GM23338 (cell line): ENCODE measurements around the gene CMYA5. TPM values are rescaled to one million over a fixed set of nuclear protein-coding genes. Genes with fewer than 3 reads are reported as not detected.
"Not testable (repeated sequence)": the region's sequence is repeated elsewhere in the genome, so short reads cannot be mapped to it uniquely, and the experiment has no call there.

Source experiments
- ATAC-seq: fragments of 200-7000 bp; cut with Tn5 transposase; 3 replicates; pipeline ENCODE4 v1.9.1; 2020
- DNase-seq: peaks from one replicate; pipeline ENCODE4 v3.0.0-alpha.2; 2015; ENCODE audit warnings: low spot score
- H2AFZ ChIP-seq: fragments of 200-600 bp; sonication (generic); 2 replicates; pipeline ENCODE4 v1.8.0; 2016; ENCODE audit warnings: antibody characterized with exemption, mild to moderate bottlenecking, moderate library complexity
- H3F3A ChIP-seq: fragments of 200-600 bp; sonication (generic); replicated peaks from 2 replicates; pipeline ENCODE4 v1.8.0; 2017; ENCODE audit warnings: antibody characterized with exemption, mixed run types, low read depth
- H3K27ac ChIP-seq: fragments of 200-600 bp; sonication (generic); 2 replicates; pipeline ENCODE4 v1.6.1; 2016; ENCODE audit warnings: low read depth
- H3K27me3 ChIP-seq: fragments of 200-600 bp; sonication (generic); 2 replicates; pipeline ENCODE4 v1.8.0; 2016; ENCODE audit warnings: mild to moderate bottlenecking, mixed run types, moderate library complexity; ENCODE audit not compliant: insufficient read depth
- H3K36me3 ChIP-seq: fragments of 200-600 bp; sonication (generic); 2 replicates; pipeline ENCODE4 v1.8.0; 2016; ENCODE audit warnings: mild to moderate bottlenecking; ENCODE audit not compliant: insufficient read depth
- H3K4me1 ChIP-seq: fragments of 200-600 bp; sonication (generic); 2 replicates; pipeline ENCODE4 v1.8.0; 2016; ENCODE audit warnings: mild to moderate bottlenecking, moderate library complexity; ENCODE audit not compliant: insufficient read depth
- H3K4me2 ChIP-seq: fragments of 200-600 bp; sonication (generic); 2 replicates; pipeline ENCODE4 v1.7.1; 2017; ENCODE audit warnings: mixed run types
- H3K4me3 ChIP-seq: fragments of 200-600 bp; sonication (generic); 2 replicates; pipeline ENCODE4 v1.6.1; 2016; ENCODE audit warnings: mixed run types
- H3K79me2 ChIP-seq: fragments of 200-600 bp; sonication (generic); replicated peaks from 2 replicates; pipeline ENCODE4 v1.8.0; 2017; ENCODE audit warnings: mild to moderate bottlenecking; ENCODE audit not compliant: insufficient read depth
- H3K9me2 ChIP-seq: fragments of 200-600 bp; sonication (generic); 2 replicates; pipeline ENCODE4 v1.8.0; 2017; ENCODE audit not compliant: insufficient read depth
- H4K20me1 ChIP-seq: fragments of 200-600 bp; sonication (generic); replicated peaks from 2 replicates; pipeline ENCODE4 v1.8.0; 2017; ENCODE audit warnings: mild to moderate bottlenecking; ENCODE audit not compliant: insufficient read depth
- H3K27ac Mint-ChIP-seq: 2 replicates; pipeline ENCODE4 v1.8.0; 2020; ENCODE audit warnings: inconsistent platforms, mild to moderate bottlenecking, moderate library complexity, mixed read lengths
- H3K27me3 Mint-ChIP-seq: 3 replicates; pipeline ENCODE4 v1.8.0; 2022; ENCODE audit warnings: low read depth, mild to moderate bottlenecking, moderate library complexity, mixed read lengths, inconsistent platforms; ENCODE audit not compliant: insufficient read depth, poor library complexity
- H3K36me3 Mint-ChIP-seq: 3 replicates; pipeline ENCODE4 v1.8.0; 2021; ENCODE audit warnings: low read depth, mild to moderate bottlenecking, inconsistent platforms, moderate library complexity, mixed read lengths
- H3K4me1 Mint-ChIP-seq: 3 replicates; pipeline ENCODE4 v1.8.0; 2020; ENCODE audit warnings: mild to moderate bottlenecking, inconsistent platforms, mixed read lengths
- H3K4me3 Mint-ChIP-seq: 3 replicates; pipeline ENCODE4 v1.8.0; 2021; ENCODE audit warnings: moderate library complexity, mild to moderate bottlenecking, inconsistent platforms, mixed read lengths
- H3K9me3 Mint-ChIP-seq: 3 replicates; pipeline ENCODE4 v1.8.0; 2020; ENCODE audit warnings: moderate library complexity, mild to moderate bottlenecking, inconsistent platforms, mixed read lengths
- CREB1 ChIP-seq: fragments of 250-450 bp; sonication (Bioruptor Pico); IDR thresholded peaks from 2 replicates; pipeline ENCODE4 v1.5.0; 2020; ENCODE audit warnings: low read depth, mild to moderate bottlenecking, moderate library complexity
- EZH2 ChIP-seq: fragments of 200-600 bp; sonication (generic); IDR thresholded peaks from one replicate; pipeline ENCODE4 v1.8.0; 2017; ENCODE audit warnings: antibody characterized with exemption, mild to moderate bottlenecking, low read depth; ENCODE audit not compliant: unreplicated experiment
- EZH2phosphoT487 ChIP-seq: fragments of 200-600 bp; sonication (generic); IDR thresholded peaks from one replicate; pipeline ENCODE4 v1.8.1; 2018; ENCODE audit warnings: antibody characterized with exemption; ENCODE audit not compliant: unreplicated experiment
- JUNB ChIP-seq: IDR thresholded peaks from one replicate; pipeline ENCODE4 v1.6.1; 2016; ENCODE audit warnings: antibody characterized with exemption; ENCODE audit not compliant: unreplicated experiment
- NANOG ChIP-seq: IDR thresholded peaks from 2 replicates; pipeline ENCODE4 v1.6.1; 2016; ENCODE audit warnings: antibody characterized with exemption, borderline replicate concordance
- STAT1 ChIP-seq: IDR thresholded peaks from one replicate; pipeline ENCODE4 v1.6.1; 2016; ENCODE audit warnings: antibody characterized with exemption; ENCODE audit not compliant: unreplicated experiment
- ZNF114 ChIP-seq: fragments of 250-450 bp; sonication (Bioruptor Pico); IDR thresholded peaks from 2 replicates; pipeline ENCODE4 v1.5.0; 2020; ENCODE audit warnings: mild to moderate bottlenecking, moderate library complexity
- polyA plus RNA-seq: library from polyadenylated mRNA; unstranded; fragments of >200 nt; fragmentation: Nextera tagmentation; extraction: Ambion mirVana; gene quantifications from 2 replicates; pipeline ENCODE4 v1.2.1, GENCODE V29; 2016
- total RNA-seq: library from RNA; depleted of rRNA; stranded (reverse); fragments of >200 nt; shearing (Covaris generic); gene quantifications from 2 replicates; pipeline ENCODE4 v1.2.3, GENCODE V29; 2014
- TF ChIP-seq, protein P1 (sequence below), 2 experiments: fragments of 200-600 bp in 1 of 2; sonication (generic) in 1 of 2; conservative IDR thresholded peaks; 2 replicates each; pipeline versions ENCODE4 v1.5.1 to v1.6.1; 2016 to 2017; ENCODE audit warnings: antibody characterized with exemption in 2 of 2, low read depth in 2 of 2, mild to moderate bottlenecking in 2 of 2, moderate library complexity in 1 of 2
- TF ChIP-seq, protein P2 (sequence below): IDR thresholded peaks from 2 replicates; pipeline ENCODE4 v1.6.1; 2016; ENCODE audit warnings: antibody characterized with exemption
- TF ChIP-seq, protein P3 (sequence below): IDR thresholded peaks from one replicate; pipeline ENCODE4 v1.6.1; 2018; ENCODE audit warnings: antibody characterized with exemption; ENCODE audit not compliant: unreplicated experiment

CMYA5 gene
- total and polyA plus RNA-seq, 2 experiments from 2014 or later: 0.45 to 0.49 TPM

DNA sequence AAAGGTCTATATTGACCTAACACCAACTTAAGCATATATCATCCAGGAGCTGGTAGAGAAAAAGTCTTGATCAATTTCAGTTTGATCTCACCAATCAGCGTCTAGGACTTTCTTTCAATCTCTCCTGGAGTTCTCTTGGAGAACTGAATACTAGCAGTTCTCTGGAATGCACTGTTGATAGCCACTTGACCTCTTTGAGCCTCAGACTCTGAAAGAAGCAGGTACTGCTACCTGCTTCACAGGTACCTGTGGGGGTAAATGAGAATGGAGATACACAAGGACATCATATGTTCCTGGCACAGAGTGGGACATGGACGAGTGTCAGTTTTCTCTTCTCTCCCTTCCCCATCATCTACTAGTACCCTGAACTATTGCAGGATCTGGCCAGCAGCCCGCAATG lies 16.0 kb downstream of the CMYA5 start:
- Histone ChIP-seq H3K36me3 (no peaks in the 10 kb centered on the region), H3K27me3 (no peaks in the 10 kb centered on the region), H3K4me3 (no peak overlapping the region), H3F3A (no peaks in the 10 kb centered on the region), H3K4me1 (no peaks in the 10 kb centered on the region), H3K79me2 (no peaks in the 10 kb centered on the region), H3K27ac (no peak overlapping the region), H3K9me2 (no peaks in the 10 kb centered on the region), H4K20me1 (no peaks in the 10 kb centered on the region), H2AFZ (no peak overlapping the region), H3K4me2 (no peak overlapping the region)
- no peaks in the 10 kb centered on the region for H3K36me3 Mint-ChIP-seq
- ATAC-seq: no peak
- H3K27me3 Mint-ChIP-seq: peaks cover 6% of the 10 kb centered on the region
- peaks cover 3% of the 10 kb centered on the region; the same call in 2 of the 3 replicates for H3K9me3 Mint-ChIP-seq
- DNase-seq: no peak
- TF ChIP-seq, protein P1, sequence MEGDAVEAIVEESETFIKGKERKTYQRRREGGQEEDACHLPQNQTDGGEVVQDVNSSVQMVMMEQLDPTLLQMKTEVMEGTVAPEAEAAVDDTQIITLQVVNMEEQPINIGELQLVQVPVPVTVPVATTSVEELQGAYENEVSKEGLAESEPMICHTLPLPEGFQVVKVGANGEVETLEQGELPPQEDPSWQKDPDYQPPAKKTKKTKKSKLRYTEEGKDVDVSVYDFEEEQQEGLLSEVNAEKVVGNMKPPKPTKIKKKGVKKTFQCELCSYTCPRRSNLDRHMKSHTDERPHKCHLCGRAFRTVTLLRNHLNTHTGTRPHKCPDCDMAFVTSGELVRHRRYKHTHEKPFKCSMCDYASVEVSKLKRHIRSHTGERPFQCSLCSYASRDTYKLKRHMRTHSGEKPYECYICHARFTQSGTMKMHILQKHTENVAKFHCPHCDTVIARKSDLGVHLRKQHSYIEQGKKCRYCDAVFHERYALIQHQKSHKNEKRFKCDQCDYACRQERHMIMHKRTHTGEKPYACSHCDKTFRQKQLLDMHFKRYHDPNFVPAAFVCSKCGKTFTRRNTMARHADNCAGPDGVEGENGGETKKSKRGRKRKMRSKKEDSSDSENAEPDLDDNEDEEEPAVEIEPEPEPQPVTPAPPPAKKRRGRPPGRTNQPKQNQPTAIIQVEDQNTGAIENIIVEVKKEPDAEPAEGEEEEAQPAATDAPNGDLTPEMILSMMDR (conservative IDR thresholded peaks at IDR 0.05; ENCODE audit: low read depth in 2 of 2): no peak
- TF ChIP-seq STAT1 (no peak), JUNB (no peak), ZNF114 (CRISPR knock-in tag) (no peak), CREB1 (CRISPR knock-in tag) (no peak)
- no peak overlapping the region for H3K4me3 Mint-ChIP-seq
- peaks cover 2% of the 10 kb centered on the region; the same call in 1 of the 3 replicates for H3K4me1 Mint-ChIP-seq
- no peak overlapping the region for H3K27ac Mint-ChIP-seq

DNA sequence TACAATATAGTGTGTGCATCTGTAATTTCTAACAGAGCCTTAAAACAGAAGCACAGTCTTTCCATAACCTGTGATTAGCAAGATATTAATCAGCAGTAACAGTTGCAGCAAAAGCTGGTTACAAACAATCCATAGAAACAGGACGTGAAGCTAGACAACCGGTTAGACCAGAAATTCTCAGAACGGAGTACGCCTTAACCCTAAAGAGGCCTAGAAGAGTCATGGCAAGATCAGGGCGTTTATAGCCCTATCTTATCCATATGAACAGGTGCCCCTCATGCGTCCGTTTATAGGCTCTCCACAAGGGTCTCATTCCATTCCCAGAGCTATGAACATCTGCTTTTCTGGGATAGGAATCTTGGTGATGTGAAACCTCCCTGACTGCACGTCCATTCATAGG lies 16.7 kb downstream of the CMYA5 start:
- not testable (repeated sequence) for H3F3A ChIP-seq, H3K27ac ChIP-seq, H3K9me2 ChIP-seq, H4K20me1 ChIP-seq, H3K27me3 ChIP-seq, H3K27ac Mint-ChIP-seq, H3K4me1 ChIP-seq, H3K4me1 Mint-ChIP-seq, DNase-seq, H3K4me3 ChIP-seq, H3K79me2 ChIP-seq, ATAC-seq, H3K36me3 ChIP-seq, H3K4me2 ChIP-seq, H3K36me3 Mint-ChIP-seq, H3K27me3 Mint-ChIP-seq, H3K9me3 Mint-ChIP-seq, H3K4me3 Mint-ChIP-seq, H2AFZ ChIP-seq

DNA sequence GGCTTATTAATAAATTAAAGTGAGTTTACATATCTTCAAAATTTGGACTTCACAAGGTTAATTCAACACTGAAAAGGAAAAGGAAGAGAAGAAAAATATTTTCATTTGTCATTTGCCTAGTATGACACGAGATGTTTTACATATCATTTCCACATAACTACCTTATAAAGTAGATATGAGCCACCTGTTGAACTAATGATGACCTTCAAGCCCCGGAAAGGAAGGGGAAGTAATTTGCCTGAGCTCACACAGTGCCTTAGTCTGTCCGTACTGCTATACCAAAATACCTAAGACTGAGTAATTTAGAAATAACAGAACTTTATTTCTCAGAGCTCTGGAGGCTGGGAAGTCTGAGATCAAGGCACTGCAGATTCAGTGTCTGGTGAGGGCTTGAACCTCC lies 17.9 kb downstream of the CMYA5 start:
- Mint-ChIP-seq H3K27ac (no peak overlapping the region), H3K9me3 (peaks cover 3% of the 10 kb centered on the region; the same call in 2 of the 3 replicates), H3K4me1 (peaks cover 2% of the 10 kb centered on the region; the same call in 1 of the 3 replicates), H3K27me3 (peaks cover 6% of the 10 kb centered on the region), H3K4me3 (no peak overlapping the region), H3K36me3 (no peaks in the 10 kb centered on the region)
- no peaks in the 10 kb centered on the region for H3K4me1 ChIP-seq
- no peak overlapping the region for H3K27ac ChIP-seq
- H3K27me3 ChIP-seq: no peaks in the 10 kb centered on the region
- DNase-seq (no peak), ATAC-seq (no peak)
- no peaks in the 10 kb centered on the region for H3F3A ChIP-seq
- H3K79me2 ChIP-seq: no peaks in the 10 kb centered on the region
- no peaks in the 10 kb centered on the region for H3K36me3 ChIP-seq
- no peak overlapping the region for H2AFZ ChIP-seq
- no peaks in the 10 kb centered on the region for H3K9me2 ChIP-seq
- H3K4me3 ChIP-seq: no peak overlapping the region
- H3K4me2 ChIP-seq: no peak overlapping the region
- H4K20me1 ChIP-seq: no peaks in the 10 kb centered on the region
- TF ChIP-seq EZH2phosphoT487: no peak
- TF ChIP-seq, protein P2, sequence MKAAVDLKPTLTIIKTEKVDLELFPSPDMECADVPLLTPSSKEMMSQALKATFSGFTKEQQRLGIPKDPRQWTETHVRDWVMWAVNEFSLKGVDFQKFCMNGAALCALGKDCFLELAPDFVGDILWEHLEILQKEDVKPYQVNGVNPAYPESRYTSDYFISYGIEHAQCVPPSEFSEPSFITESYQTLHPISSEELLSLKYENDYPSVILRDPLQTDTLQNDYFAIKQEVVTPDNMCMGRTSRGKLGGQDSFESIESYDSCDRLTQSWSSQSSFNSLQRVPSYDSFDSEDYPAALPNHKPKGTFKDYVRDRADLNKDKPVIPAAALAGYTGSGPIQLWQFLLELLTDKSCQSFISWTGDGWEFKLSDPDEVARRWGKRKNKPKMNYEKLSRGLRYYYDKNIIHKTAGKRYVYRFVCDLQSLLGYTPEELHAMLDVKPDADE: no peak
- TF ChIP-seq JUNB: no peak
- TF ChIP-seq, protein P3, sequence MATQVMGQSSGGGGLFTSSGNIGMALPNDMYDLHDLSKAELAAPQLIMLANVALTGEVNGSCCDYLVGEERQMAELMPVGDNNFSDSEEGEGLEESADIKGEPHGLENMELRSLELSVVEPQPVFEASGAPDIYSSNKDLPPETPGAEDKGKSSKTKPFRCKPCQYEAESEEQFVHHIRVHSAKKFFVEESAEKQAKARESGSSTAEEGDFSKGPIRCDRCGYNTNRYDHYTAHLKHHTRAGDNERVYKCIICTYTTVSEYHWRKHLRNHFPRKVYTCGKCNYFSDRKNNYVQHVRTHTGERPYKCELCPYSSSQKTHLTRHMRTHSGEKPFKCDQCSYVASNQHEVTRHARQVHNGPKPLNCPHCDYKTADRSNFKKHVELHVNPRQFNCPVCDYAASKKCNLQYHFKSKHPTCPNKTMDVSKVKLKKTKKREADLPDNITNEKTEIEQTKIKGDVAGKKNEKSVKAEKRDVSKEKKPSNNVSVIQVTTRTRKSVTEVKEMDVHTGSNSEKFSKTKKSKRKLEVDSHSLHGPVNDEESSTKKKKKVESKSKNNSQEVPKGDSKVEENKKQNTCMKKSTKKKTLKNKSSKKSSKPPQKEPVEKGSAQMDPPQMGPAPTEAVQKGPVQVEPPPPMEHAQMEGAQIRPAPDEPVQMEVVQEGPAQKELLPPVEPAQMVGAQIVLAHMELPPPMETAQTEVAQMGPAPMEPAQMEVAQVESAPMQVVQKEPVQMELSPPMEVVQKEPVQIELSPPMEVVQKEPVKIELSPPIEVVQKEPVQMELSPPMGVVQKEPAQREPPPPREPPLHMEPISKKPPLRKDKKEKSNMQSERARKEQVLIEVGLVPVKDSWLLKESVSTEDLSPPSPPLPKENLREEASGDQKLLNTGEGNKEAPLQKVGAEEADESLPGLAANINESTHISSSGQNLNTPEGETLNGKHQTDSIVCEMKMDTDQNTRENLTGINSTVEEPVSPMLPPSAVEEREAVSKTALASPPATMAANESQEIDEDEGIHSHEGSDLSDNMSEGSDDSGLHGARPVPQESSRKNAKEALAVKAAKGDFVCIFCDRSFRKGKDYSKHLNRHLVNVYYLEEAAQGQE: no peak
- TF ChIP-seq NANOG: no peak
- no peak for TF ChIP-seq CREB1 (CRISPR knock-in tag)
- no peak for TF ChIP-seq STAT1
- TF ChIP-seq, protein P1 (conservative IDR thresholded peaks at IDR 0.05; ENCODE audit: low read depth in 2 of 2): no peak
- no peak for TF ChIP-seq ZNF114 (CRISPR knock-in tag)
- TF ChIP-seq EZH2: no peak
